Tibial artery (tissue), 4 donors: Measurements from ENCODE around the gene CPB2.

Experiments used
- DNase-seq, 2 donors: peaks; one replicate each; pipeline ENCODE4 v3.0.0-alpha.2; 2019
- H3K27ac ChIP-seq, 2 donors: fragments of 200-600 bp; sonication (generic) in 1 of 2; 1 replicate in 1 of 2; 2 replicates in 1 of 2; pipeline ENCODE4 v1.5.1; 2018 to 2019; ENCODE audit warnings: mild to moderate bottlenecking in 1 of 2
- H3K27me3 ChIP-seq, 2 donors: fragments of 200-600 bp; sonication (generic) in 1 of 2; one replicate each; pipeline versions ENCODE4 v1.5.1 to v1.6.0; 2016 to 2019
- H3K36me3 ChIP-seq, 3 donors: fragments of 200-600 bp; sonication (generic) in 2 of 3; one replicate each; pipeline ENCODE4 v1.5.1; 2016 to 2019; ENCODE audit warnings: mild to moderate bottlenecking in 2 of 3
- H3K4me1 ChIP-seq, 4 donors: fragments of 200-600 bp; sonication (generic) in 2 of 4; 1 replicate in 3 of 4; 2 replicates in 1 of 4; pipeline ENCODE4 v1.5.1; 2016 to 2019
- H3K4me3 ChIP-seq, 2 donors: fragments of 200-600 bp; sonication (generic) in 1 of 2; 1 replicate in 1 of 2; 2 replicates in 1 of 2; pipeline ENCODE4 v1.5.1; 2018 to 2019; ENCODE audit warnings: mild to moderate bottlenecking in 2 of 2
- H3K9me3 ChIP-seq, 3 donors: fragments of 200-600 bp; sonication (generic) in 1 of 3; one replicate each; pipeline ENCODE4 v1.5.1; 2016 to 2019
- CTCF ChIP-seq, 2 experiments: fragments of 200-600 bp in 1 of 2; fragments of 450-650 bp in 1 of 2; IDR thresholded peaks; one replicate each; pipeline ENCODE4 v1.5.1; 2017 to 2019; ENCODE audit warnings: antibody characterized with exemption in 2 of 2, mild to moderate bottlenecking in 1 of 2, moderate library complexity in 1 of 2
- intact Hi-C: fragments of 100-400 bp; cut with DNase I; formaldehyde crosslinking; loops from one replicate; pipeline ENCODE4 v1.15.0; 2023; ENCODE audit warnings: low total_unique reads

The CPB2 gene

GRCh38 chr13:46085737-46086136, 19.1 kb downstream of the CPB2 start:
- Histone ChIP-seq H3K36me3 (no peaks in the 10 kb centered on the region), H3K27me3 (no peaks in the 10 kb centered on the region), H3K9me3 (no peaks in the 10 kb centered on the region), H3K4me3 (no peak overlapping the region), H3K27ac (no peak overlapping the region), H3K4me1 (no peaks in the 10 kb centered on the region)
- intact Hi-C loops = no loop called here
- DNase-seq = no peak
- no peak for TF ChIP-seq CTCF (IDR thresholded peaks at IDR 0.05)

- no peak for DNase-seq
- intact Hi-C loops = no loop called here
- no peaks in the 10 kb centered on the region for H3K9me3 ChIP-seq
- no peaks in the 10 kb centered on the region for H3K27me3 ChIP-seq
- no peak overlapping the region for H3K4me3 ChIP-seq
- no peak for TF ChIP-seq CTCF (IDR thresholded peaks at IDR 0.05)
- H3K27ac ChIP-seq = no peak overlapping the region
- no peaks in the 10 kb centered on the region for H3K36me3 ChIP-seq
- no peaks in the 10 kb centered on the region for H3K4me1 ChIP-seq
These were observed 22.5 kb downstream of the CPB2 start for GRCh38 chr13:46082324-46082723.

GRCh38 chr13:46079770-46080169, 25.1 kb downstream of the CPB2 start:
- Histone ChIP-seq H3K27ac (no peak overlapping the region), H3K4me1 (no peaks in the 10 kb centered on the region), H3K4me3 (no peak overlapping the region), H3K36me3 (no peaks in the 10 kb centered on the region), H3K9me3 (no peaks in the 10 kb centered on the region), H3K27me3 (no peaks in the 10 kb centered on the region)
- no peak for TF ChIP-seq CTCF (IDR thresholded peaks at IDR 0.05)
- no peak for DNase-seq
- intact Hi-C loops = no loop called here

- Histone ChIP-seq H3K4me1 (no peaks in the 10 kb centered on the region), H3K27me3 (no peaks in the 10 kb centered on the region), H3K9me3 (no peaks in the 10 kb centered on the region), H3K27ac (no peak overlapping the region), H3K36me3 (no peaks in the 10 kb centered on the region), H3K4me3 (no peak overlapping the region)
- no peak for TF ChIP-seq CTCF (IDR thresholded peaks at IDR 0.05)
- no peak for DNase-seq
- intact Hi-C loops = no loop called here
These were observed 27.6 kb downstream of the CPB2 start for GRCh38 chr13:46077265-46077664.

- H3K27me3 ChIP-seq = no peaks in the 10 kb centered on the region
- H3K36me3 ChIP-seq = no peaks in the 10 kb centered on the region
- no peak for TF ChIP-seq CTCF (IDR thresholded peaks at IDR 0.05)
- H3K4me3 ChIP-seq = no peak overlapping the region
- H3K9me3 ChIP-seq = no peaks in the 10 kb centered on the region
- H3K4me1 ChIP-seq = no peaks in the 10 kb centered on the region
- DNase-seq = no peak
- intact Hi-C loops = no loop called here
- H3K27ac ChIP-seq = no peak overlapping the region
These were observed 28.0 kb downstream of the CPB2 start for GRCh38 chr13:46076827-46077226.

- Histone ChIP-seq H3K27ac (no peak overlapping the region), H3K27me3 (no peaks in the 10 kb centered on the region), H3K4me3 (no peak overlapping the region), H3K4me1 (no peaks in the 10 kb centered on the region), H3K36me3 (no peaks in the 10 kb centered on the region), H3K9me3 (no peaks in the 10 kb centered on the region)
- no peak for DNase-seq
- TF ChIP-seq CTCF (IDR thresholded peaks at IDR 0.05) = no peak
- intact Hi-C loops = no loop called here
These were observed 29.0 kb downstream of the CPB2 start for GRCh38 chr13:46075811-46076210.
